ENCODE results near the gene ZBTB7B.

DNA sequence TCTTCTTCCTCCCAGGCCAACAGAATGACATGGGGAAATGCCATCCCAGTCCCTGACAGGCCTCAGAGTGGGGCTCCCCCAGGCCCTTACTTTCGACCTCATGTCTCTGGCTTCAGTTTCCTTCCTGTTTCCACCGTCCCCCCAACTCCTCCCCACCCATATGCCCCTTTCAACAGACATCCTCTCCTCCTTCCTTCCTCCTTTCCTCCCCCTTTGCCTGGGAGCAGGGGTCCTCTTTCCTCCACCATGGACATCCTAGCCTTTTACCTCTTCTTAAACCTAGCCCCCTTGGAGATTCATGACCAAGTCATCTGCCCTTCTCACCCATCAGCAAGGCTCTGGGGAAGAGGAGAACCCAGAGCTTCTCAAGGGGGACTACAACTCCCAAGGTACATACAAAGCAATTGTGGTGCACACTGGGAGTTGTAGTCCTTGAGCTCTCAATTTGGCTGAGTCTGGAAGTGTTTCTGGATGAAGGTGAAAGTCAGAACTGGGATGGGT is 4.0 kb downstream of the ZBTB7B start:
- TF ChIP-seq CTCF (conservative IDR thresholded peaks at IDR 0.05; ENCODE audit: low read length) (no peak), EZH2phosphoT487 (IDR thresholded peaks at IDR 0.05; ENCODE audit: borderline replicate concordance, low read depth, low read length) (no peak)

All from OCI-LY7 (cell line).